ENCODE measurements around the gene CFAP221.

The CFAP221 gene

GRCh38 chr2:119673796-119674195, 129.5 kb downstream of the CFAP221 start:
- Histone ChIP-seq H3K4me2 (ENCODE audit: low read depth, low read length, poor library complexity, severe bottlenecking) (no peak overlapping the region), H3K36me3 (ENCODE audit: insufficient read depth, low read length) (no peaks in the 10 kb centered on the region), H3K4me1 (ENCODE audit: insufficient read depth, low read length, poor library complexity, severe bottlenecking) (no peaks in the 10 kb centered on the region), H3K27me3 (ENCODE audit: insufficient read depth, low read length, poor library complexity, severe bottlenecking) (no peaks in the 10 kb centered on the region), H3K9ac (ENCODE audit: low read depth, low read length, poor library complexity, severe bottlenecking) (no peak overlapping the region), H3K9me2 (replicated peaks; ENCODE audit: low read depth, low read length) (no peaks in the 10 kb centered on the region), H3F3A (ENCODE audit: low read depth) (no peaks in the 10 kb centered on the region), H4K20me1 (ENCODE audit: insufficient read depth, low read length, poor library complexity, severe bottlenecking) (no peaks in the 10 kb centered on the region), H2AFZ (ENCODE audit: low read length) (no peak overlapping the region), H3K4me3 (ENCODE audit: low read length, poor library complexity, severe bottlenecking) (no peak overlapping the region), H3K9me3 (ENCODE audit: insufficient read depth, low read depth, low read length) (no peaks in the 10 kb centered on the region), H3K79me2 (ENCODE audit: insufficient read depth, low read length) (no peaks in the 10 kb centered on the region)
- no peak for TF ChIP-seq EZH2phosphoT487 (IDR thresholded peaks at IDR 0.05; ENCODE audit: borderline replicate concordance)
- TF ChIP-seq CTCF (conservative IDR thresholded peaks at IDR 0.05; ENCODE audit: low read length), result no peak

- Histone ChIP-seq H3K4me2 (ENCODE audit: low read depth, low read length, poor library complexity, severe bottlenecking) (no peak overlapping the region), H3K79me2 (ENCODE audit: insufficient read depth, low read length) (peaks cover 8% of the 10 kb centered on the region), H4K20me1 (ENCODE audit: insufficient read depth, low read length, poor library complexity, severe bottlenecking) (peaks cover 3% of the 10 kb centered on the region), H3K4me1 (ENCODE audit: insufficient read depth, low read length, poor library complexity, severe bottlenecking) (peaks cover 3% of the 10 kb centered on the region), H3K9me3 (ENCODE audit: insufficient read depth, low read depth, low read length) (no peaks in the 10 kb centered on the region), H3K4me3 (ENCODE audit: low read length, poor library complexity, severe bottlenecking) (no peak overlapping the region), H3K9me2 (replicated peaks; ENCODE audit: low read depth, low read length) (no peaks in the 10 kb centered on the region), H3K36me3 (ENCODE audit: insufficient read depth, low read length) (no peaks in the 10 kb centered on the region), H2AFZ (ENCODE audit: low read length) (no peak overlapping the region), H3F3A (ENCODE audit: low read depth) (no peaks in the 10 kb centered on the region), H3K27me3 (ENCODE audit: insufficient read depth, low read length, poor library complexity, severe bottlenecking) (no peaks in the 10 kb centered on the region), H3K9ac (ENCODE audit: low read depth, low read length, poor library complexity, severe bottlenecking) (no peak overlapping the region)
- TF ChIP-seq EZH2phosphoT487 (IDR thresholded peaks at IDR 0.05; ENCODE audit: borderline replicate concordance) (no peak), CTCF (conservative IDR thresholded peaks at IDR 0.05; ENCODE audit: low read length) (no peak)
Measured at GRCh38 chr2:119674711-119675500, 130.7 kb downstream of the CFAP221 start.

- Histone ChIP-seq H3K4me2 (ENCODE audit: low read depth, low read length, poor library complexity, severe bottlenecking) (peak overlapping the region; percentile 89), H3K9me2 (replicated peaks; ENCODE audit: low read depth, low read length) (no peaks in the 10 kb centered on the region), H3K4me3 (ENCODE audit: low read length, poor library complexity, severe bottlenecking) (peak overlapping the region; percentile 91), H3K9me3 (ENCODE audit: insufficient read depth, low read depth, low read length) (no peaks in the 10 kb centered on the region), H3K36me3 (ENCODE audit: insufficient read depth, low read length) (no peaks in the 10 kb centered on the region), H3K9ac (ENCODE audit: low read depth, low read length, poor library complexity, severe bottlenecking) (no peak overlapping the region), H2AFZ (ENCODE audit: low read length) (peak overlapping the region; percentile 93), H3K4me1 (ENCODE audit: insufficient read depth, low read length, poor library complexity, severe bottlenecking) (peaks cover 11% of the 10 kb centered on the region), H4K20me1 (ENCODE audit: insufficient read depth, low read length, poor library complexity, severe bottlenecking) (peaks cover 3% of the 10 kb centered on the region), H3K27me3 (ENCODE audit: insufficient read depth, low read length, poor library complexity, severe bottlenecking) (no peaks in the 10 kb centered on the region), H3F3A (ENCODE audit: low read depth) (no peaks in the 10 kb centered on the region), H3K79me2 (ENCODE audit: insufficient read depth, low read length) (peaks cover 20% of the 10 kb centered on the region)
- TF ChIP-seq EZH2phosphoT487 (IDR thresholded peaks at IDR 0.05; ENCODE audit: borderline replicate concordance) (no peak), CTCF (conservative IDR thresholded peaks at IDR 0.05; ENCODE audit: low read length) (no peak)
Measured at GRCh38 chr2:119678021-119678656, 133.9 kb downstream of the CFAP221 start.
